Measurements from ENCODE around the gene SLC25A28.

Gene SLC25A28, protein sequence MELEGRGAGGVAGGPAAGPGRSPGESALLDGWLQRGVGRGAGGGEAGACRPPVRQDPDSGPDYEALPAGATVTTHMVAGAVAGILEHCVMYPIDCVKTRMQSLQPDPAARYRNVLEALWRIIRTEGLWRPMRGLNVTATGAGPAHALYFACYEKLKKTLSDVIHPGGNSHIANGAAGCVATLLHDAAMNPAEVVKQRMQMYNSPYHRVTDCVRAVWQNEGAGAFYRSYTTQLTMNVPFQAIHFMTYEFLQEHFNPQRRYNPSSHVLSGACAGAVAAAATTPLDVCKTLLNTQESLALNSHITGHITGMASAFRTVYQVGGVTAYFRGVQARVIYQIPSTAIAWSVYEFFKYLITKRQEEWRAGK

DNA sequence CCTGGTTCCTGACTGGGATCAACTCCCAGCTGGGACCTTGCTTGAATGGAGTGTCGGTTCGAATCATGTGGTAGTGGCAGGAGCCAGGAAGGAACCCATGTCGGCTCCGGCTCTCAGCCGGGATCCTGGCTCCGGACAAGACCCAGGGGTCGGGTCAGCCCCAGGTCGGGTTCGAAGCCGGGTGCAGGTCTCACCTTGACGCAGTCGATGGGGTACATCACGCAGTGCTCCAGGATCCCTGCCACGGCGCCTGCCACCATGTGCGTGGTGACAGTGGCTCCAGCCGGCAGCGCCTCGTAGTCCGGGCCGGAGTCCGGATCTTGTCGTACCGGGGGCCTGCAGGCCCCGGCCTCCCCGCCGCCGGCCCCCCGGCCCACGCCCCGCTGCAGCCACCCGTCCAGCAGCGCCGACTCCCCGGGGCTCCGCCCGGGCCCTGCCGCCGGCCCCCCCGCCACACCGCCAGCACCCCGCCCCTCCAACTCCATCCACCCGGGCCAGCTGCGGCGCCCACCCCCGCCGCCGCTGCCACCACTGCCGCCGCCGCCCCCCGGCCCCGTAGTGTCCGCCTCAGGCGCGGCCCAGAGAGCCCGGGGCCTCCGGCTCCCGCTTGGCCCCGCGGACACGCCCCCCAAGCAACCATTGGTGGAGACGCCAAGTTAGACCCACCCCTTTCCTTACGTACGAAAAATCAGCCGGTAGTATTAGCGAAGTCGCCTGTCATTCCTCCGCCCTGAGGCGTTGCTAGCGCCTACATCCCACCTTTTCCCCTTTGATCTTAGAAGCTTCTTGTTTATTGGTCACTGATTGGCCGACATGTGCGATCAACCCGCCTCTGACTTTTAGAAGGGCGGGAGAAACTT, at the start of gene SLC25A28:
Gene SLC25A28 (minus strand): TSS at position 589 of the 860 bp plus-strand sequence. CDS start 104 bp downstream, at position 485.
- TF ChIP-seq GATA2 (IDR thresholded peaks at IDR 0.05; ENCODE audit: low read depth, low read length), result no peak
- TF ChIP-seq GATA3 (IDR thresholded peaks at IDR 0.05; ENCODE audit: low read depth, low read length), result no peak

DNA sequence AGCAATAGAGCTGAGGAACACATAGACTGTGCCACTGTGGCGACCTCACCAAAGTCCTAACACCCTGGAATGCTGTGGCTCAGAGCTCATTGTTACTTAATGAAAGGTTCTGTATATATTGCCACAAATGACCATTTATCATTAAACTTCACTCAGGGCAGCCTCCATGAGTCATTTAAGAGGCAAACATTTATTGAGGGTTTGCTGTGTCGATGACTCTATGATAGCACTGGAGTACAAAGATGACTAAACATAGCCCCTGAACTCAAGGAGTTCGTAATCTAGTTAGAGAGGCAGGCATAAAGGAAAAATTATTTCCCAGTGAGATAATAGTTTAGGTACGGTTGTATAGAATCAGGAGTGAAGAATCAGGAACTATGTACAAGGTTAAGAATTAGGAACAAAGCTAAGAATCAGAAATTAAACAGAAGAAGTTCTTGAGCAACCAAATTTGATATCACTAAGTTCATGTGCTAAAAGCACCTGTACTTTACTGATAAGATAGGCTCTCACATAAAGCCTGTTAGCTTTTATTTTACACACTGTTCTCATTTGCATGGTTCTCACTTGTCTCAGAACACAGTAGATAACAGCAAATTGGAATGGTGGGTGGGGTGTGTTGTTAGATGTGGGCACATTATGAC, 47.0 kb upstream of the SLC25A28 start:
- TF ChIP-seq GATA3 (IDR thresholded peaks at IDR 0.05; ENCODE audit: low read depth, low read length), result no peak
- no peak for TF ChIP-seq GATA2 (IDR thresholded peaks at IDR 0.05; ENCODE audit: low read depth, low read length)

DNA sequence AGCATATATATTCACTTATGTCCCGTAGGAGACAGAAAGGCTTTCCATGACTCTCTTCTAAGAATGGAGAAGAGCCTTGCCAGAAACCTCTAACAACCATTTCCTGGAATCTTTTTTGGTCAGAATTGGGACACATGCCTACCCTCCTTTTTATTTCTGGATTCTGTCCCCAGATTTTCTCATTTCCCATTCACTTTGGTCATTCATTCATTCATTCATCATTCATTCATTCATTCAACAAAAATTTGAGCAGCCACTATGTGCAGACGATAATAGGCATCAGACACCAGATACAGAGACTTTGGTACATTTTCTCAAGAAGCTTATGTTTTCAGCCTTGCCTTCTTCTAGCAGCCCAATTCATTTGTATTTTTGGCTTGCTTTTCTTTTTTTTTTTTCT, 45.1 kb upstream of the SLC25A28 start:
- TF ChIP-seq GATA3 (IDR thresholded peaks at IDR 0.05; ENCODE audit: low read depth, low read length) (no peak), GATA2 (IDR thresholded peaks at IDR 0.05; ENCODE audit: low read depth, low read length) (no peak)

GRCh38 chr10:99661377-99661763, 41.1 kb upstream of the SLC25A28 start:
- TF ChIP-seq GATA2 (IDR thresholded peaks at IDR 0.05; ENCODE audit: low read depth, low read length) (no peak), GATA3 (IDR thresholded peaks at IDR 0.05; ENCODE audit: low read depth, low read length) (no peak)

- TF ChIP-seq GATA2 (IDR thresholded peaks at IDR 0.05; ENCODE audit: low read depth, low read length) (no peak), GATA3 (IDR thresholded peaks at IDR 0.05; ENCODE audit: low read depth, low read length) (no peak)
Measured at GRCh38 chr10:99660662-99661376, 40.6 kb upstream of the SLC25A28 start.

- no peak for TF ChIP-seq GATA3 (IDR thresholded peaks at IDR 0.05; ENCODE audit: low read depth, low read length)
Measured at GRCh38 chr10:99659868-99660366, 39.7 kb upstream of the SLC25A28 start.

- TF ChIP-seq GATA3 (IDR thresholded peaks at IDR 0.05; ENCODE audit: low read depth, low read length) (no peak), GATA2 (IDR thresholded peaks at IDR 0.05; ENCODE audit: low read depth, low read length) (no peak)
Measured at GRCh38 chr10:99659031-99659867, 39.0 kb upstream of the SLC25A28 start, which contains the start of gene ENTPD7. Gene ENTPD7 (plus strand): TSS chr10:99659509. CDS start chr10:99659957, 448 bp downstream.

DNA sequence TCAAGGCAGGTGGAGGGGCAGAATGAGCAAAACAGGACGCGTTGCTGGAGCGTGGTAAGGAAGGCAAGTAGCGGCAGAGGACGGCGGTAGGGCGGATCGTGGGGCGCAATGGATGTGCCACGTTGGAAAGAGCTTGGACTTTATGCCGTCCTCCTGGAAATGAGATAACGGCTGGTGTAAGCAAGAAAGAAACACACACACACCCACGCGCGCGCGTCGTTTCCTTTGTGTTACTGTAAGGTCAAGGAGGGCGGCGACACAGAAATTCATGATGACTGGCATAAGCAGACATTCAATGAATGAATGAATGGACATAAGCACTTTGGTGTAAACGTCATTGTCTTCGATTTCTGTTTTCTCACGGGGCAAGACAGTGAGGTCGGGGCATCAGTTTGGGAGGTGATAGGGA, 38.4 kb upstream of the SLC25A28 start:
- no peak for TF ChIP-seq GATA2 (IDR thresholded peaks at IDR 0.05; ENCODE audit: low read depth, low read length)
- no peak for TF ChIP-seq GATA3 (IDR thresholded peaks at IDR 0.05; ENCODE audit: low read depth, low read length)

DNA sequence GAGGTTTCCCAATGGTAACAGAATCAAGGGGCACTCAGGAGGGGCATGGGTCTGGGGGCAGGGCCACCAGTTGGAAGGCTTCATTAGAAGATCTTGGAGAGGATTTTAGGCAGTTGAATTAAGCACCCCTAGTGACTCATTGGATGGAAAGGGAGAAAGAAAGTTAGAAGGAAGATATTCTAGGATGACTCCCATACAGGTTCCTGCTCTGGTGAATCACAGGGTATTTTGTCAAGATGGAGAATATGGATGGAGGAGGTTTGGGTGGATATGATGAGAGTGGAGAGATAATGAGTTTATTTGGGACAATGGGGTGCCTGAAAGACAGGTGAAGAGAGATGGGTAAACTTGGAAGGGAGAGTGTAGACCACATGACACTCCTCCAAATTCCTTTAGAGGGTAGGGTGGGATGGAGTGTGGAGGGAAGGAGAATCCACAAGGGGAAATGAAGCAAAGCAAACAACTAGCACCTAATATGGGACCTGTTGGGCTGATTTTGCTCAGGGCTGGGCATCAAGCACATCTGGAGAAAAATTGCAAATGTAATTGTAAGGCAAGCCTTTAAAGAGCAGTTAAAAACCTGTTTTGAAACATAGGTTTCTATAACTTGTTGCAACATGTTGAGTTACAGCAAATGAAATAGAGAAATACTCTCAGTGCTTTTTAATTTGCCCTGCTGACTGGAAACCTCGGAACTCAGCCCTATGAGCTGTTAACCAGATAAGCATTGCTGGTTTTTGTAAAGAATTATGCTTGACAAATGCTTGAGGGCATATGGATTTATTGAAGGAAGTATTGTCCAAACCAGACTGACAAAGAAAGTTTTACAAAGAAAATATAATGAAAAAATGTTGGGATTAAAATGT, 36.2 kb upstream of the SLC25A28 start:
- TF ChIP-seq GATA3 (IDR thresholded peaks at IDR 0.05; ENCODE audit: low read depth, low read length), result no peak
- no peak for TF ChIP-seq GATA2 (IDR thresholded peaks at IDR 0.05; ENCODE audit: low read depth, low read length)

DNA sequence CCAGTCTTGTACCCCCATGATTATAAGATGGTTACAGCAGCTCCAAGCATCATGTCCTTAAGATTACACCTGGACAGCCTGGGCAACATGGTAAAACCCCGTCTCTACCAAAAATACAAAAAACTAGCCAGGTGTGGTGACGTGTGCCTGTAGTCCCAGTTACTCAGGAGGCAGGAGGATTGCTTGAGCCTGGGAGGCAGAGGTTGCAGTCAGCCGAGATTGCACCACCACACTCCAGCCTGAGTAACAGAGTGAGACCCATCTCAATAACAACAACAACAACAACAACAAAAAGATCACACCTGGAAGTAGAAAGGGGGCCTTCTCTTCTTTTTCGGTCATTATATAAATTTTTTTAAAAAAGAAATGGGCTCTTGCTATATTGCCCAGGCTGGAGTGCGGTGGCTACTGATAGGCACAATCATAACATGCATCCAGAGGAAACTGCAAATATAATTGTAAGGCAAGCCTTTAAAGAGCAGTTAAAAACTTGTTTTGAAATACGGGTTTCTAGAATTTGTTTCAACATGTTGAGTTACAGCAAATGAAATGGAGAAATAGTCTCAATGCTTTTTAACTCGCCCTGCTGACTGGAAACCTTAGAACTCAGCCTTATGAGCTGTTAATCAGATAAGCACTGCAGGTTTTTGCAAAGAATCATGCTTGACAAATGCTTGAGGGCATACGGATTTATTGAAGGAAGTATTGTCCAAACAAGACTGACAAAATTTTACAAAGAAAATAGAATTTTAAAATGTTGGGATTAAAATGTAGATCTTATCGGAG, 34.3 kb upstream of the SLC25A28 start:
- TF ChIP-seq GATA2 (IDR thresholded peaks at IDR 0.05; ENCODE audit: low read depth, low read length) (no peak), GATA3 (IDR thresholded peaks at IDR 0.05; ENCODE audit: low read depth, low read length) (no peak)

DNA sequence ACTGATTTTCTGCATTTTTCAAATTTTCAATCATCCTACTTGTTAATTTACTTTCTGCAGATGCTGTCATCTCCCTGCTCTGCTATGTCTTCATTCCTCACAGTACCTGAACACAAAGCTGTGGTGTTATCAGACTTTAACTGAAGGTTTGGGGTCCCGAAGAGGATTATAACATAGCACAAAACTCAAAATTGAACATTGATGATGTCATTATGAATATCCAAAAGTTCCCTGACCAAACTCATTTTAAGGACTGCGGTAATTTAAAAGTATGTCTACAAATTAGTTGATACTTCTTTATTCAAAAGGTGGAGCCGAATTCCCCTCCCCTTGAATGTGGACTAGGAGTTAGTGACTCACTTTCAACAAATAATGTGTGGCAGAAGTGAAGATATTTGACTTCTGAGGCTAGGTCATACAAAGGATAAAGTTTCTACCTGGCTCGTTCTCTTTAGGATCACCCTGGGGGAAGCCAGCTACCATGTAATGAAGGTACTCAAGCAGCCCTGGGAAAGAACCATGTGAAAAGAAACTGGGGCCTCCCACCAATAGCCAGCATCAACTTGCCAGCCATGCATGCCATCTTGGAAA, 32.7 kb upstream of the SLC25A28 start:
- TF ChIP-seq GATA3 (IDR thresholded peaks at IDR 0.05; ENCODE audit: low read depth, low read length) (no peak), GATA2 (IDR thresholded peaks at IDR 0.05; ENCODE audit: low read depth, low read length) (no peak)
